Fibroblast of lung (primary cell): ENCODE data around the gene ABL2.

Source experiments
- CTCF ChIP-seq, 2 donors: IDR thresholded peaks in 1 of 2; conservative IDR thresholded peaks in 1 of 2; 1 replicate in 1 of 2; 2 replicates in 1 of 2; pipeline ENCODE4 v1.5.1; 2011 to 2012; ENCODE audit warnings: low read length in 2 of 2, control low read depth in 1 of 2, inconsistent platforms in 1 of 2, low read depth in 1 of 2, mild to moderate bottlenecking in 1 of 2
- EZH2 ChIP-seq: IDR thresholded peaks from 2 replicates; pipeline ENCODE4 v1.5.1; 2012; ENCODE audit warnings: low read length, control low read depth, mild to moderate bottlenecking; ENCODE audit errors: missing control alignments

- TF ChIP-seq CTCF (conservative IDR thresholded peaks at IDR 0.05 in 1 of 2, IDR thresholded peaks at IDR 0.05 in 1 of 2; ENCODE audit: low read depth in 1 of 2, low read length in 2 of 2) (no peak), EZH2 (no peak)
Observed at GRCh38 chr1:179229214-179230140, at the start of gene ABL2.
